ENCODE measurements around the gene WBP4.
"Not testable (repeated sequence)": the region's sequence is repeated elsewhere in the genome, so short reads cannot be mapped to it uniquely, and the experiment has no call there.

- not testable (repeated sequence) for TF ChIP-seq POLR2A, CTCF (IDR thresholded peaks at IDR 0.05)
These were observed 24.8 kb upstream of the WBP4 start for GRCh38 chr13:41036557-41036956.
